Left ventricle myocardium superior (tissue), 1 donor: ENCODE measurements around the gene BIRC6. TPM values are rescaled to one million over a fixed set of nuclear protein-coding genes. Genes with fewer than 3 reads are reported as not detected.
A peak's percentile ranks its signal among the peaks of the same experiment; 100 is the strongest.
"Not testable (repeated sequence)": the region's sequence is repeated elsewhere in the genome, so short reads cannot be mapped to it uniquely, and the experiment has no call there.

Experiments used
- ATAC-seq: fragments of 200-7000 bp; cut with Tn5 transposase; one replicate; pipeline ENCODE4 v1.9.1; 2020; ENCODE audit warnings: mild to moderate bottlenecking, moderate library complexity
- DNase-seq: peaks from one replicate; pipeline ENCODE4 v3.0.0-alpha.2; 2020
- intact Hi-C: fragments of 100-400 bp; cut with micrococcal nuclease; formaldehyde crosslinking; loops from one replicate; pipeline ENCODE4 v1.11.0; 2022
- microRNA-seq: library from miRNA; unstranded; fragments of <30 nt; microRNA quantifications from one replicate; pipeline ENCODE4 v1.2.0, GENCODE V29; 2020; ENCODE audit warnings: borderline number of aligned reads
- total RNA-seq: library from RNA; stranded (reverse); fragmentation: NEBNext Ultra II Directional; extraction: Animal tissue kit (Norgen Biotek cat#: 25700); gene quantifications from one replicate; pipeline ENCODE4 v1.2.1, GENCODE V29; 2021
- donor health status: DM: no; HTN: yes; CAD: no; lungs with severe emphysema.

BIRC6 gene
- total RNA-seq, 1 donor from 2014 or later: 32.3 TPM

- DNase-seq, ATAC-seq, intact Hi-C loops: not testable (repeated sequence)
These were observed 281.7 kb downstream of the BIRC6 start for GRCh38 chr2:32638548-32638947.

DNA sequence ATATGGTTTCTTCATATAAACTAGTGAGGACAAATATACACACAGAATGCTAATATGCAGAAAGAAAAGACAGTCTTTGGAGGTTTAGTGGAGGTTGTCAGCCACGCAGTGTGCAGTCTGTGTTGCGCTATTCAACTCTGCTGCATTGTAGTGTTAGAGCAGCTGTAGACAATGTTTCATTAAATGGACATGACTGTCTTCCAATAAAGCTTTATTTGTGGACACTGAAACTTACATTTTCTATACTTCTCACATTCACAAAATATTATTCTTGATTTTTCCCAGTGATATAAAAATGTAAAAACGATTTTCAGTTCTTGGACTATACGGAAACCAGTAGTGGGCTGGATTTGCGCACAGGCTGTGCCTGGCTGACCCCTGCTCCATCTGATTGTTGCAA lies 284.4 kb downstream of the BIRC6 start:
- DNase-seq (no peak), ATAC-seq (no peak)
- intact Hi-C loops: no loop called here

DNA sequence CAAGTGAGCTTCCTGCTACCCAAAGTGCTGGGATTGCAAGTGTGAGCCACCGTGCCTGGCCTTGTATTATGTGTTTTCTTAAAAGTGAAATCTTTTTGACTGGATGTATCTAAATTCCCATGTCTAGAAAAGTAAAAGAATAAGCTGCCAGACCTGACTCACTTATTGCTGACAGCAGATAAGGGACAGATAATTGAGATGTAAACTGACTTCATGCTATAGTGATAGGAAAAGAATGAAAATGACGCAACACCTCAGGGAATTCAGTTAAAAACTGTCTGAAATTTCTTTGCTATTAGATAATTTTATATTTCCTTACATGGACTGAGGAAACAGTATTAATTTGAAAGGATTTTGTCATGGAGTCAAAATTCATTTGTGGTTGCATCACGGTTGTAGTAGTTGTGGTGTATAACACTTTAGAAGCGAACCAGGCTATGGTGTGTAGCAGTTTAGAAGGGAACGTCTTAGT lies 290.4 kb downstream of the BIRC6 start:
- intact Hi-C loops: no loop called here
- DNase-seq: no peak
- ATAC-seq: peak; percentile 82

DNA sequence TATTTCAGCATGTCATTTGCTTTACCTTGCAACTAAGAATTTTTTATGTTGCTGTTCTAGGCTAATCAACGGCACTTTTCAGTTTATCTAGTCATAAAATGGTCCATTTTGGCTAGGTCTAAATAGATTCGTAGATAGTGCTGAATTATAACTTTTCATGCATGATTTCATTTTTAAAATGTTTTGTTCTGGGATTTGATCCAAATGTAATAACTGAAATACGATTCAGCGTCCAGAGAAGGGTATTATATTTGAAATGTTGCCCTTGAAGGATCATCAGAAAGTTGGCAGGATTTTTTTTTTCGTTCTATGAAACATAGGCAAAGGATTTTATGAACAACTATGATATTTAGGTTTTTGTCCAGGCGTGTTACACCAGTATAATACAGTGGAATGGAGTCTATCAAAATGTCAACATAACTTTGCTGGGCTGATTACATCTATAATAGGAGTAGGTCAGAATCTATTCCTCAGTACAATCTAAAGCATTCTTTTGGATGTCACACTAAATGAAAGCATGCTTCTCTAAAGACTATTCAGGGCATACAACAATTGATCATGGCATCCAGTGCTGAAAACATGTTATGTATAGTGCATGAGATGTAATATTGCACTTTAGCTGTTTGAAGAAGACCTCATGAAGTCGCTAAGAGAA lies 295.9 kb downstream of the BIRC6 start:
- intact Hi-C loops: no loop called here
- ATAC-seq (no peak), DNase-seq (no peak)

DNA sequence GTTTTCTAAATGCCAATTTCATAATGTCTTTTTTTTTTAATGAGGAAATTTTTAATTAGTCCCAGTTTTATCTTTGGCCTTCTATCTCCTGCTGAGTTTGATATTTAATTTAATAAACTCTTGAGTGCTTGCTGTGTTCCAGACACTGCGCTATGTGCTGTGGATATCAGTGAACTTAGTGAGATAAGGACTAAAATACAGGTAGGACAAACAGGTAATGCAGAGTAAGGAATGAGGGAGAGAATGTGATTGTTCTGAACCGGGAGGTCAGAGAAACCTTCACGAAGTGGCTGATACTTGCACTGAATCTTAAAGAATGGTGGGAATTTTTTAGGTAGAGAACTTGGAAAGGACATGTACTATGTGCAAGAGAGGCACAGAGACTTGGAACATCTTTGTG lies 299.2 kb downstream of the BIRC6 start:
- no peak for DNase-seq
- no peak for ATAC-seq
- intact Hi-C loops: no loop called here

DNA sequence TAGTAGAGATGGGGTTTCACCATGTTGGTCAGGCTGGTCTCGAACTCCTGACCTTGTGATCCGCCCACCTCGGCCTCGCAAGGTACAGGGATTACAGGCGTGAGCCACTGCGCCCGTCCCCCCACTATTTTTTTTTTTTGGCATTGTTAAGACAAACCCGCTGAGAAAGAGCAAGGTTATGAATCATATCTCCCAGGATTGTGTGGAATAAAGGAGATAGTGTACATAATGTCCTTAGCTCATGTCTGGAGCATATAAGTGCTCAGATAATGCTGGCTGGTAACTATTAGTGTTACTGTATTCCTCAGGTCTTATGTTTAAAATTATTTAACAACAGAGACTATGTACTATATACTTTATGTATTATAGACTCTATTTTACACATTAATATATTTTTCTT lies 307.0 kb downstream of the BIRC6 start:
- ATAC-seq: no peak
- intact Hi-C loops: no loop called here
- no peak for DNase-seq

DNA sequence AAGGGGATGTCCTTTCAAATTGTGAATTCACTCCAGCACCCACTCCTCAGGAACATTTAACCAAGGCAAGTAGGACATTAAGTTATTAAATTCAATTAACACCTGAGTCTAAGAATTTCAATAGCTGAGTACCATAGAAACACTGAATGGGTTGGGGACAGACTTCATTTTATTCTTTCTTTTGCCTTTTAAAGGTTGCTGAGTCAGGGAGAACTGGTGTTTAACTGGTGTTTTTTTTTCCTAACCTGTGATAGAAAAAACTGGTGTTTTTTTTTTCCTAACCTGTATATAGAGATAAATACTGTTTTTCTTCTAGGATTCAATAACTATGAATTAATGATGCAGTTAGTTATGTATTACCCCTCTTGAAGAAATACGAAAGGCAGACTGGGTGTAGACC lies 309.9 kb downstream of the BIRC6 start:
- intact Hi-C loops: no loop called here
- ATAC-seq (no peak), DNase-seq (no peak)

- intact Hi-C loops: no loop called here
- no peak for ATAC-seq
- DNase-seq: no peak
These were observed 311.4 kb downstream of the BIRC6 start for GRCh38 chr2:32668254-32668653.

Small RNA genes lying within 50 kb of the gene (microRNA-seq; reads per million reads assigned to microRNA genes)
- gene MIR4765 (not detected), gene MIR558 (not detected)

Other genes with a start within 250 kb of the BIRC6 start
- gene SLC30A6, start 191.2 kb upstream of the BIRC6 start, total RNA-seq: 14.4 TPM
- gene NLRC4, start 92.1 kb upstream of the BIRC6 start, total RNA-seq: 0.82 TPM
- 71.9 TPM for gene YIPF4, start 79.1 kb upstream of the BIRC6 start, total RNA-seq